Thyroid gland (tissue), 4 donors: Measurements from ENCODE around the gene NFE2L2. TPM values are rescaled to one million over a fixed set of nuclear protein-coding genes. Genes with fewer than 3 reads are reported as not detected.

Experiments
- DNase-seq, 2 donors: peaks; one replicate each; pipeline ENCODE4 v3.0.0-alpha.2; 2019
- H3K27ac ChIP-seq, 3 donors: fragments of 200-600 bp; sonication (generic); 1 replicate in 2 of 3; 2 replicates in 1 of 3; pipeline ENCODE4 v1.5.1; 2016 to 2019; ENCODE audit warnings: mild to moderate bottlenecking in 1 of 3, moderate library complexity in 1 of 3
- H3K27me3 ChIP-seq: fragments of 200-600 bp; sonication (generic); one replicate; pipeline ENCODE4 v1.5.1; 2019
- H3K36me3 ChIP-seq, 2 donors: fragments of 200-600 bp; sonication (generic); one replicate each; pipeline ENCODE4 v1.5.1; 2016 to 2019
- H3K4me1 ChIP-seq, 2 donors: fragments of 200-600 bp; sonication (generic); one replicate each; pipeline ENCODE4 v1.5.1; 2017 to 2019
- H3K4me3 ChIP-seq, 3 donors: fragments of 200-600 bp; sonication (generic); replicated peaks in 1 of 3; 1 replicate in 2 of 3; 2 replicates in 1 of 3; pipeline ENCODE4 v1.5.1; 2016; ENCODE audit warnings: mild to moderate bottlenecking in 1 of 3
- H3K9me3 ChIP-seq: fragments of 200-600 bp; sonication (generic); one replicate; pipeline ENCODE4 v1.5.1; 2017
- POLR2A ChIP-seq, 2 donors: fragments of 450-650 bp; IDR thresholded peaks; one replicate each; pipeline ENCODE4 v1.6.1; 2017; ENCODE audit warnings: antibody characterized with exemption in 2 of 2, mild to moderate bottlenecking in 2 of 2, moderate library complexity in 1 of 2
- WGBS, 2 donors: methylation state at CpG; one replicate each; pipeline ENCODE4 v1.1.5; 2017; 5-methylcytosine and 5-hydroxymethylcytosine counted together
- intact Hi-C: fragments of 100-400 bp; cut with DNase I; formaldehyde crosslinking; loops from one replicate; pipeline ENCODE4 v1.15.1; 2023
- total RNA-seq, 4 donors: library from RNA; depleted of rRNA; stranded (reverse); fragments of >200 nt; gene quantifications; one replicate each; pipeline ENCODE4 v1.2.3, GENCODE V29; 2016
- TF ChIP-seq, protein P1 (sequence below), 6 experiments: fragments of 200-600 bp in 3 of 6; fragments of 450-650 bp in 3 of 6; sonication (generic) in 3 of 6; IDR thresholded peaks; one replicate each; pipeline ENCODE4 v1.5.1; 2016 to 2019; ENCODE audit warnings: antibody characterized with exemption in 6 of 6, mild to moderate bottlenecking in 2 of 6, inconsistent platforms in 1 of 6, moderate library complexity in 1 of 6

The NFE2L2 gene
- total RNA-seq, 4 donors from 2014 or later: 139 to 157 (median 144) TPM

DNA sequence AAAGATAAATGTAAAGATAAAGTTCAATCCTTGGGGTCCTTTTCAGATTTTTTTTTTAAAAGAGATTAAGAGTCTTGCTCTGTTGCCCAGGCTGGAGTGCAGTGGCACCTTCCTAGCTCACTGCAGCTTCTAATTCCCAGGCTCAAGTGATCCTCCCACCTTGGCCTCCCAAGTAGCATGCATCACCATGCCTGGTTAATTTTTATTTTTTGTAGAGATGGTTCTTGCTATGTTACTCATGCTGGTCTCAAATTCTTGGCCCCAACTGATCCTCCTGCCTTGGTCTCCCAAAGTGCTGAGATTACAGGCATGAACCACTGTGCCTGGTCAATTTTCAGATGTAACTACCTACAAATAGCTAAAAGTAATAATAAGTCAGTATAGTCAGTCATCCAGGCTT lies 21.1 kb downstream of the NFE2L2 start:
- peaks cover 83 to 93% of the 10 kb centered on the region in 2 donors for H3K4me1 ChIP-seq

GRCh38 chr2:177243073-177243472 lies 21.5 kb downstream of the NFE2L2 start:
- no peaks in the 10 kb centered on the region for H3K9me3 ChIP-seq
- no peak for TF ChIP-seq POLR2A (IDR thresholded peaks at IDR 0.05)
- TF ChIP-seq, protein P1, sequence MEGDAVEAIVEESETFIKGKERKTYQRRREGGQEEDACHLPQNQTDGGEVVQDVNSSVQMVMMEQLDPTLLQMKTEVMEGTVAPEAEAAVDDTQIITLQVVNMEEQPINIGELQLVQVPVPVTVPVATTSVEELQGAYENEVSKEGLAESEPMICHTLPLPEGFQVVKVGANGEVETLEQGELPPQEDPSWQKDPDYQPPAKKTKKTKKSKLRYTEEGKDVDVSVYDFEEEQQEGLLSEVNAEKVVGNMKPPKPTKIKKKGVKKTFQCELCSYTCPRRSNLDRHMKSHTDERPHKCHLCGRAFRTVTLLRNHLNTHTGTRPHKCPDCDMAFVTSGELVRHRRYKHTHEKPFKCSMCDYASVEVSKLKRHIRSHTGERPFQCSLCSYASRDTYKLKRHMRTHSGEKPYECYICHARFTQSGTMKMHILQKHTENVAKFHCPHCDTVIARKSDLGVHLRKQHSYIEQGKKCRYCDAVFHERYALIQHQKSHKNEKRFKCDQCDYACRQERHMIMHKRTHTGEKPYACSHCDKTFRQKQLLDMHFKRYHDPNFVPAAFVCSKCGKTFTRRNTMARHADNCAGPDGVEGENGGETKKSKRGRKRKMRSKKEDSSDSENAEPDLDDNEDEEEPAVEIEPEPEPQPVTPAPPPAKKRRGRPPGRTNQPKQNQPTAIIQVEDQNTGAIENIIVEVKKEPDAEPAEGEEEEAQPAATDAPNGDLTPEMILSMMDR (IDR thresholded peaks at IDR 0.05): no peak
- H3K4me3 ChIP-seq: no peak overlapping the region
- peak overlapping the region; percentile 70 to 80 (median 77) for H3K27ac ChIP-seq
- H3K4me1 ChIP-seq: peaks cover 83 to 93% of the 10 kb centered on the region in 2 donors
- no peak for DNase-seq
- WGBS, 2 donors: 85 to 92% methylated on average over 3 of the region's 3 CpGs
- no peaks in the 10 kb centered on the region for H3K36me3 ChIP-seq
- intact Hi-C loops: no loop called here
- no peaks in the 10 kb centered on the region for H3K27me3 ChIP-seq

More for the DNA sequence above, 21.1 kb downstream of the NFE2L2 start:
- intact Hi-C loops: no loop called here
- H3K27ac ChIP-seq: peak overlapping the region; percentile 70 to 80 (median 77)
- H3K9me3 ChIP-seq: no peaks in the 10 kb centered on the region
- no peak for TF ChIP-seq POLR2A (IDR thresholded peaks at IDR 0.05)
- TF ChIP-seq, protein P1 (IDR thresholded peaks at IDR 0.05): no peak
- no peak overlapping the region for H3K4me3 ChIP-seq
- no peaks in the 10 kb centered on the region for H3K36me3 ChIP-seq
- no peak for DNase-seq
- no peaks in the 10 kb centered on the region for H3K27me3 ChIP-seq

DNA sequence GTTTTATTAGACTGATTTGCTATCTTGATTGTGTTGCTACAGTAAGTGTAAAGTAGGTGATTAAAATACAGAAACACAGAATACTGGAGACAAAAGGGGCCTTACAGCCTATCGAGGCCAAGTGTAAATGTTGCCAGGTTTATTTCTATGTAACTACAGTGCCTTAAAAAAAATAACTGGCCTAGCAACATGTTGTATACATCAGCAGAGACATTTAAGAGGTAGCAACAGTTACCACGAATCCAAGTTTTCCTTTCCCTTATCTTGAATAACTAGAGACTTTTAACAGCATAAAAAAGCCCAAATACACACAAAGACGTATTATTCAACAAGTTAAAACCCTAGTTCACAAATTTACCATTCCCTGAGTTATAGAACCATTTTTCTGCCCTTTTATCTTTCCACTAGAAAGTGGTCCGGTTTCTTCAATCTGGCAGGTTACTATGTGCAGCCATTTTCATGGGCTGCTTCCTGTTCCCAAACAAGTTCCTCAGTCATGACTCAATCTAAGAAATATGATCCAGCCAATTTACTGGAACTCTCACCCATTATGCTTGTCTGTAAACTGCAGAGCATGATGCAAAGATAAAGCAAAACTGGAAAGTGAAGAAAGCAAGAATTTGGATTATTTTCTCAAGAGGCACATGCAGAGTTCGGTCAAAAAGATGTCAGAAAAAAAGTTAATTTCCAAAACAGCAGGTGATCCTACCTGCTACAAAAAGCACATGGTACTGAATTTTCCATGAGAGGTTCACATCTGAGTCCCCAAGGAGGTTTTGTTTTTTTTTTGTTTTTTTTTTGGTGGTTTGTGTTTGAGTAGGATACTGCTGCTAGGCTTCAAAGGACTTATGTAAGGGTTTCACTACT lies 22.2 kb downstream of the NFE2L2 start:
- 19 to 23% methylated on average over 5 of the region's 5 CpGs for whole genome bisulfite sequencing, 2 donors
- DNase-seq: no peak
- Histone ChIP-seq H3K27me3 (no peaks in the 10 kb centered on the region), H3K4me1 (peaks cover 82 to 93% of the 10 kb centered on the region in 2 donors), H3K27ac (peak overlapping the region; percentile 70 to 80 (median 77)), H3K9me3 (no peaks in the 10 kb centered on the region), H3K4me3 (no peak overlapping the region), H3K36me3 (no peaks in the 10 kb centered on the region)
- intact Hi-C loops: no loop called here
- TF ChIP-seq, protein P1 (IDR thresholded peaks at IDR 0.05): no peak
- TF ChIP-seq POLR2A (IDR thresholded peaks at IDR 0.05): no peak

- Histone ChIP-seq H3K9me3 (no peaks in the 10 kb centered on the region), H3K27me3 (no peaks in the 10 kb centered on the region), H3K4me1 (peaks cover 80 to 93% of the 10 kb centered on the region in 2 donors), H3K36me3 (no peaks in the 10 kb centered on the region), H3K27ac (peak overlapping the region; percentile 70 to 80 (median 77)), H3K4me3 (no peak overlapping the region)
- intact Hi-C loops: no loop called here
- TF ChIP-seq, protein P1 (IDR thresholded peaks at IDR 0.05): no peak
- no peak for TF ChIP-seq POLR2A (IDR thresholded peaks at IDR 0.05)
- no peak for DNase-seq
- 70 to 74% methylated on average over 1 of the region's 1 CpG for WGBS, 2 donors
Observed at GRCh38 chr2:177241711-177242120, 22.8 kb downstream of the NFE2L2 start.
